ENCODE data around the gene ZNF611. TPM values are rescaled to one million over a fixed set of nuclear protein-coding genes. Genes with fewer than 3 reads are reported as not detected.

Gene ZNF611
- total and polyA plus RNA-seq, 9 of the 15 experiments (the other 6 are each of a cell fraction or from before 2014, with no cell fraction given): 3.7 to 29.6 (median 12.8) TPM

DNA sequence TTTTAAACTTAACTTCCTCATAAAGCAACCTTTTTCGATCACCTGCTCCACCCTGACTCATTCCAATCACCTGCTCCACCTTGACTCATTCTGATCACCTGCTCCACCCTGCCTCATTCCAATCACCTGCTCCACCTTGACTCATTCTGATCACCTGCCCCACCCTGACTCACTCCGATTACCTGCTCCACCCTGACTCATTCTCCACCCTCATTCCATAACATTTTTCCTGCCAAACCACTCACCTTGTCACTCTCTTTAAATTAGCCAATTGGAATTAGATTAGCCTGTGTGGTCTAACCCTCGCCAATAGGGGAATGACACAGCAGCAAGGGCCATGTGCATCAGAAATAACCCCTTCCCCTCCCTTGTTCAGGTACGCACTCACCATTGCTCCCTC, 64.8 kb downstream of the ZNF611 start:
- TF ChIP-seq ZEB2 (IDR thresholded peaks at IDR 0.05) (peak; percentile 63; the same call in 1 of the 2 replicates), GATAD2A (IDR thresholded peaks at IDR 0.05) (no peak)
- TF ChIP-seq, protein P1, sequence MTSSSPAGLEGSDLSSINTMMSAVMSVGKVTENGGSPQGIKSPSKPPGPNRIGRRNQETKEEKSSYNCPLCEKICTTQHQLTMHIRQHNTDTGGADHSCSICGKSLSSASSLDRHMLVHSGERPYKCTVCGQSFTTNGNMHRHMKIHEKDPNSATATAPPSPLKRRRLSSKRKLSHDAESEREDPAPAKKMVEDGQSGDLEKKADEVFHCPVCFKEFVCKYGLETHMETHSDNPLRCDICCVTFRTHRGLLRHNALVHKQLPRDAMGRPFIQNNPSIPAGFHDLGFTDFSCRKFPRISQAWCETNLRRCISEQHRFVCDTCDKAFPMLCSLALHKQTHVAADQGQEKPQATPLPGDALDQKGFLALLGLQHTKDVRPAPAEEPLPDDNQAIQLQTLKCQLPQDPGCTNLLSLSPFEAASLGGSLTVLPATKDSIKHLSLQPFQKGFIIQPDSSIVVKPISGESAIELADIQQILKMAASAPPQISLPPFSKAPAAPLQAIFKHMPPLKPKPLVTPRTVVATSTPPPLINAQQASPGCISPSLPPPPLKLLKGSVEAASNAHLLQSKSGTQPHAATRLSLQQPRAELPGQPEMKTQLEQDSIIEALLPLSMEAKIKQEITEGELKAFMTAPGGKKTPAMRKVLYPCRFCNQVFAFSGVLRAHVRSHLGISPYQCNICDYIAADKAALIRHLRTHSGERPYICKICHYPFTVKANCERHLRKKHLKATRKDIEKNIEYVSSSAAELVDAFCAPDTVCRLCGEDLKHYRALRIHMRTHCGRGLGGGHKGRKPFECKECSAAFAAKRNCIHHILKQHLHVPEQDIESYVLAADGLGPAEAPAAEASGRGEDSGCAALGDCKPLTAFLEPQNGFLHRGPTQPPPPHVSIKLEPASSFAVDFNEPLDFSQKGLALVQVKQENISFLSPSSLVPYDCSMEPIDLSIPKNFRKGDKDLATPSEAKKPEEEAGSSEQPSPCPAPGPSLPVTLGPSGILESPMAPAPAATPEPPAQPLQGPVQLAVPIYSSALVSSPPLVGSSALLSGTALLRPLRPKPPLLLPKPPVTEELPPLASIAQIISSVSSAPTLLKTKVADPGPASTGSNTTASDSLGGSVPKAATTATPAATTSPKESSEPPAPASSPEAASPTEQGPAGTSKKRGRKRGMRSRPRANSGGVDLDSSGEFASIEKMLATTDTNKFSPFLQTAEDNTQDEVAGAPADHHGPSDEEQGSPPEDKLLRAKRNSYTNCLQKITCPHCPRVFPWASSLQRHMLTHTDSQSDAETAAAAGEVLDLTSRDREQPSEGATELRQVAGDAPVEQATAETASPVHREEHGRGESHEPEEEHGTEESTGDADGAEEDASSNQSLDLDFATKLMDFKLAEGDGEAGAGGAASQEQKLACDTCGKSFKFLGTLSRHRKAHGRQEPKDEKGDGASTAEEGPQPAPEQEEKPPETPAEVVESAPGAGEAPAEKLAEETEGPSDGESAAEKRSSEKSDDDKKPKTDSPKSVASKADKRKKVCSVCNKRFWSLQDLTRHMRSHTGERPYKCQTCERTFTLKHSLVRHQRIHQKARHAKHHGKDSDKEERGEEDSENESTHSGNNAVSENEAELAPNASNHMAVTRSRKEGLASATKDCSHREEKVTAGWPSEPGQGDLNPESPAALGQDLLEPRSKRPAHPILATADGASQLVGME (CRISPR knock-in tag; IDR thresholded peaks at IDR 0.05): no peak
- TF ChIP-seq, protein P2, sequence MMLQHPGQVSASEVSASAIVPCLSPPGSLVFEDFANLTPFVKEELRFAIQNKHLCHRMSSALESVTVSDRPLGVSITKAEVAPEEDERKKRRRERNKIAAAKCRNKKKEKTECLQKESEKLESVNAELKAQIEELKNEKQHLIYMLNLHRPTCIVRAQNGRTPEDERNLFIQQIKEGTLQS (IDR thresholded peaks at IDR 0.05): peak; percentile 20; the same call in 1 of the 2 replicates
- TF ChIP-seq, protein P2 (CRISPR knock-in tag; conservative IDR thresholded peaks at IDR 0.05): no peak
- Histone ChIP-seq H3K9me1 (ENCODE audit: control insufficient read depth, insufficient read depth, low read length) (no peaks in the 10 kb centered on the region), H3K4me1 (replicated peaks in 1 of 2; ENCODE audit: control insufficient read depth in 2 of 2, insufficient read depth in 2 of 2, low read length in 2 of 2) (peaks cover 8 to 22% of the 10 kb centered on the region in 2 experiments), H4K20me1 (replicated peaks; ENCODE audit: control insufficient read depth, insufficient read depth, low read length) (no peaks in the 10 kb centered on the region), H3K27me3 (ENCODE audit: control insufficient read depth in 2 of 2, insufficient read depth in 2 of 2, low read length in 2 of 2) (no peaks in the 10 kb centered on the region), H3K4me2 (ENCODE audit: insufficient read depth, low read length) (no peak overlapping the region), H3K9me3 (replicated peaks; ENCODE audit: control insufficient read depth, insufficient read depth, low read depth, low read length) (no peaks in the 10 kb centered on the region), H3K9ac (ENCODE audit: insufficient read depth in 1 of 2, low read depth in 2 of 2, low read length in 2 of 2) (no peak overlapping the region), H3K79me2 (ENCODE audit: control insufficient read depth, insufficient read depth, low read length) (peaks cover 88% of the 10 kb centered on the region), H2AFZ (ENCODE audit: low read depth, low read length) (no peak overlapping the region), H3K36me3 (ENCODE audit: control insufficient read depth, insufficient read depth, low read length) (peaks cover 48% of the 10 kb centered on the region; the same call in 2 of the 3 replicates), H3K27ac (ENCODE audit: extremely low read depth, low read depth, low read length) (no peak overlapping the region; the same call in 2 of the 3 replicates), H3K4me3 (no peak overlapping the region)
- intact Hi-C loops (cut with micrococcal nuclease): no loop called here
- ATAC-seq (no peak), FAIRE-seq (no peak), DNase-seq (ENCODE audit: extremely low read depth in 1 of 4, low spot score in 3 of 4) (no peak)
- no TSS peak for BruUV-seq (replicated peaks)
- POLR2A ChIA-PET: no interaction called here
- 78% methylated on average over 4 of the region's 4 CpGs for whole genome bisulfite sequencing (ENCODE audit: insufficient coverage, low coverage, missing lambda C conversion rate)
- in situ Hi-C loops (cut with MboI): no loop called here
- CTCF ChIA-PET (ENCODE audit: low intra/inter-chr PET ratio): no interaction called here

Measured in K562 (cell line).